Osteoblast (primary cell): ENCODE measurements around the gene CAPG. TPM values are rescaled to one million over a fixed set of nuclear protein-coding genes. Genes with fewer than 3 reads are reported as not detected.

Experiments used
- DNase-seq: peaks from one replicate; pipeline ENCODE4 v3.0.0; 2011; ENCODE audit warnings: low spot score, mixed read lengths; ENCODE audit not compliant: insufficient read length; ENCODE audit errors: missing footprints
- H2AFZ ChIP-seq: 2 replicates; pipeline ENCODE4 v1.6.0; 2011; ENCODE audit warnings: mild to moderate bottlenecking, low read length
- H3K27ac ChIP-seq: 2 replicates; pipeline ENCODE4 v1.5.1; 2011; ENCODE audit warnings: mild to moderate bottlenecking, low read depth, low read length, moderate library complexity
- H3K27me3 ChIP-seq: 2 replicates; pipeline ENCODE4 v1.6.0; 2012; ENCODE audit warnings: mild to moderate bottlenecking, control low read depth, inconsistent platforms, low read length, moderate library complexity; ENCODE audit not compliant: insufficient read depth
- H3K36me3 ChIP-seq: 2 replicates; pipeline ENCODE4 v1.5.1; 2011; ENCODE audit warnings: mild to moderate bottlenecking, low read length, control low read depth, moderate library complexity; ENCODE audit not compliant: insufficient read depth
- H3K4me1 ChIP-seq: 2 replicates; pipeline ENCODE4 v1.5.1; 2011; ENCODE audit warnings: mild to moderate bottlenecking, low read length, control low read depth, moderate library complexity; ENCODE audit not compliant: insufficient read depth
- H3K4me2 ChIP-seq: 2 replicates; pipeline ENCODE4 v1.6.0; 2011; ENCODE audit warnings: mild to moderate bottlenecking, low read length; ENCODE audit not compliant: insufficient read depth
- H3K4me3 ChIP-seq: fragments of 200-600 bp; sonication (generic); 3 replicates; pipeline ENCODE4 v1.5.1; 2012; ENCODE audit warnings: mild to moderate bottlenecking, low read length, inconsistent platforms; ENCODE audit not compliant: insufficient read depth
- H3K79me2 ChIP-seq: 2 replicates; pipeline ENCODE4 v1.6.0; 2012; ENCODE audit warnings: mild to moderate bottlenecking, low read length, control low read depth, inconsistent platforms; ENCODE audit not compliant: insufficient read depth
- H3K9me3 ChIP-seq: 2 replicates; pipeline ENCODE4 v1.5.1; 2011; ENCODE audit warnings: low read depth, low read length, control low read depth
- H4K20me1 ChIP-seq: 2 replicates; pipeline ENCODE4 v1.6.0; 2012; ENCODE audit warnings: mild to moderate bottlenecking, low read length, control low read depth; ENCODE audit not compliant: insufficient read depth
- CTCF ChIP-seq: IDR thresholded peaks from 2 replicates; pipeline ENCODE4 v1.5.1; 2011; ENCODE audit warnings: mild to moderate bottlenecking, low read depth, low read length, moderate library complexity; ENCODE audit errors: extremely low read depth
- total RNA-seq: library from RNA; depleted of rRNA; stranded (reverse); fragments of >200 nt; gene quantifications from 2 replicates; pipeline ENCODE4 v1.2.3, GENCODE V29; 2012

Gene CAPG
- total RNA-seq, 1 donor, result 140 TPM

- H3K27ac ChIP-seq, result no peak overlapping the region
- H2AFZ ChIP-seq, result no peak overlapping the region
- TF ChIP-seq CTCF, result no peak
- H3K4me2 ChIP-seq, result no peak overlapping the region
- H3K9me3 ChIP-seq, result no peaks in the 10 kb centered on the region
- H4K20me1 ChIP-seq, result no peaks in the 10 kb centered on the region
- H3K36me3 ChIP-seq, result no peaks in the 10 kb centered on the region
- peaks cover 6% of the 10 kb centered on the region for H3K79me2 ChIP-seq
- peaks cover 23% of the 10 kb centered on the region for H3K4me1 ChIP-seq
- no peak for DNase-seq
- H3K27me3 ChIP-seq, result no peaks in the 10 kb centered on the region
- H3K4me3 ChIP-seq, result no peak overlapping the region
Observed at GRCh38 chr2:85423525-85423924, 13.4 kb upstream of the CAPG start.

- no peak for DNase-seq
- Histone ChIP-seq H3K4me2 (no peak overlapping the region), H3K9me3 (no peaks in the 10 kb centered on the region), H4K20me1 (no peaks in the 10 kb centered on the region), H3K4me1 (peaks cover 26% of the 10 kb centered on the region), H3K27ac (no peak overlapping the region), H3K36me3 (no peaks in the 10 kb centered on the region), H3K27me3 (no peaks in the 10 kb centered on the region), H2AFZ (peak overlapping the region; percentile 94), H3K79me2 (peaks cover 6% of the 10 kb centered on the region), H3K4me3 (no peak overlapping the region)
- TF ChIP-seq CTCF, result no peak
Observed at GRCh38 chr2:85422072-85422457, 11.9 kb upstream of the CAPG start.

GRCh38 chr2:85421260-85422071, 11.3 kb upstream of the CAPG start:
- no peaks in the 10 kb centered on the region for H3K9me3 ChIP-seq
- peak; percentile 85 for DNase-seq
- peak overlapping the region; percentile 94 for H2AFZ ChIP-seq
- no peak for TF ChIP-seq CTCF
- H3K4me1 ChIP-seq, result peaks cover 26% of the 10 kb centered on the region
- no peaks in the 10 kb centered on the region for H4K20me1 ChIP-seq
- H3K4me2 ChIP-seq, result peak overlapping the region; percentile 83
- H3K4me3 ChIP-seq, result peak overlapping the region; percentile 54
- H3K27me3 ChIP-seq, result no peaks in the 10 kb centered on the region
- H3K36me3 ChIP-seq, result no peaks in the 10 kb centered on the region
- peaks cover 6% of the 10 kb centered on the region for H3K79me2 ChIP-seq
- H3K27ac ChIP-seq, result peak overlapping the region; percentile 74

GRCh38 chr2:85420536-85421259, 10.5 kb upstream of the CAPG start:
- Histone ChIP-seq H3K79me2 (peaks cover 6% of the 10 kb centered on the region), H2AFZ (peak overlapping the region; percentile 94), H4K20me1 (no peaks in the 10 kb centered on the region), H3K9me3 (no peaks in the 10 kb centered on the region), H3K27ac (peak overlapping the region; percentile 74), H3K4me1 (peaks cover 26% of the 10 kb centered on the region), H3K27me3 (no peaks in the 10 kb centered on the region), H3K36me3 (no peaks in the 10 kb centered on the region), H3K4me2 (peak overlapping the region; percentile 83), H3K4me3 (peak overlapping the region; percentile 54)
- DNase-seq, result peak; percentile 97
- TF ChIP-seq CTCF, result peak; percentile 98
